Middle frontal gyrus (tissue), 1 donor: ENCODE results near the gene MRGPRD.
"Not testable (repeated sequence)": the region's sequence is repeated elsewhere in the genome, so short reads cannot be mapped to it uniquely, and the experiment has no call there.

ENCODE experiments used
- DNase-seq: peaks from one replicate; pipeline ENCODE4 v3.0.0-alpha.2; 2015; ENCODE audit warnings: low spot score; ENCODE audit errors: extremely low spot score

Gene MRGPRD

GRCh38 chr11:69005631-69006368 is 25.0 kb upstream of the MRGPRD start:
- DNase-seq = no peak

- no peak for DNase-seq
These were observed 24.4 kb upstream of the MRGPRD start for GRCh38 chr11:69005183-69005630.

- DNase-seq = no peak
These were observed 23.8 kb upstream of the MRGPRD start for GRCh38 chr11:69004411-69005182.

GRCh38 chr11:69003866-69004367 is 23.1 kb upstream of the MRGPRD start:
- no peak for DNase-seq

- no peak for DNase-seq
These were observed 22.6 kb upstream of the MRGPRD start for GRCh38 chr11:69003301-69003865.

GRCh38 chr11:69002570-69003231 is 21.9 kb upstream of the MRGPRD start:
- no peak for DNase-seq

GRCh38 chr11:69002110-69002569 is 21.4 kb upstream of the MRGPRD start:
- DNase-seq = no peak

- DNase-seq = no peak
These were observed 20.7 kb upstream of the MRGPRD start for GRCh38 chr11:69001243-69002081.

- no peak for DNase-seq
These were observed 20.1 kb upstream of the MRGPRD start for GRCh38 chr11:69000831-69001242.

- DNase-seq = no peak
These were observed 19.6 kb upstream of the MRGPRD start for GRCh38 chr11:69000391-69000790.

GRCh38 chr11:68999748-69000355 is 19.1 kb upstream of the MRGPRD start:
- not testable (repeated sequence) for DNase-seq

- no peak for DNase-seq
These were observed 18.4 kb upstream of the MRGPRD start for GRCh38 chr11:68999093-68999747.

- no peak for DNase-seq
These were observed 17.7 kb upstream of the MRGPRD start for GRCh38 chr11:68998390-68998911.

- DNase-seq = no peak
These were observed 17.2 kb upstream of the MRGPRD start for GRCh38 chr11:68997995-68998348.

- DNase-seq = no peak
These were observed 16.6 kb upstream of the MRGPRD start for GRCh38 chr11:68997124-68997994.

- no peak for DNase-seq
These were observed 15.8 kb upstream of the MRGPRD start for GRCh38 chr11:68996376-68997123.

GRCh38 chr11:68994894-68995285 is 14.1 kb upstream of the MRGPRD start:
- DNase-seq = no peak
